ENCODE results near the gene ADCY4. TPM values are rescaled to one million over a fixed set of nuclear protein-coding genes. Genes with fewer than 3 reads are reported as not detected.

ADCY4 gene
- total RNA-seq, 1 donor, result 1.2 TPM

DNA sequence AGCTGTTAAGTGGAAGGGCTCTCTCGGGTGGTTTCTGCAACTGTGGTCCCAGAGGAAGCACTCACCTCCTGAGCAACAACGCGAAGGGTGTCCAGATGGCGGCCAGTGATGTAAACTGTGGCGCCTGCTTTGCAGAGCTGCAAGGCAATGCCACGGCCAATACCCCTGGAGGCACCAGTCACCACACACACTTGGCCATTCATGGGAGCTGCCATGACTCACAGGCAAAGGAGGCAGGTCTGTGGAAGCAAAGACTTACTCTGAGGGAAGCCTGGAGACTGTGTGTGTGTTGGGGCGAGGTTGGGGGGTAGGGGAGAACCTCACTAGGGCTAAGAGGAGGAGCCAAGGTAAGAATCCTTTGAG, 36.0 kb downstream of the ADCY4 start:
- peak; percentile 55 for DNase-seq (ENCODE audit: low read depth)
- H3K4me3 ChIP-seq (ENCODE audit: low read depth, low read length), result peak overlapping the region; percentile 99
- TF ChIP-seq, protein P1, sequence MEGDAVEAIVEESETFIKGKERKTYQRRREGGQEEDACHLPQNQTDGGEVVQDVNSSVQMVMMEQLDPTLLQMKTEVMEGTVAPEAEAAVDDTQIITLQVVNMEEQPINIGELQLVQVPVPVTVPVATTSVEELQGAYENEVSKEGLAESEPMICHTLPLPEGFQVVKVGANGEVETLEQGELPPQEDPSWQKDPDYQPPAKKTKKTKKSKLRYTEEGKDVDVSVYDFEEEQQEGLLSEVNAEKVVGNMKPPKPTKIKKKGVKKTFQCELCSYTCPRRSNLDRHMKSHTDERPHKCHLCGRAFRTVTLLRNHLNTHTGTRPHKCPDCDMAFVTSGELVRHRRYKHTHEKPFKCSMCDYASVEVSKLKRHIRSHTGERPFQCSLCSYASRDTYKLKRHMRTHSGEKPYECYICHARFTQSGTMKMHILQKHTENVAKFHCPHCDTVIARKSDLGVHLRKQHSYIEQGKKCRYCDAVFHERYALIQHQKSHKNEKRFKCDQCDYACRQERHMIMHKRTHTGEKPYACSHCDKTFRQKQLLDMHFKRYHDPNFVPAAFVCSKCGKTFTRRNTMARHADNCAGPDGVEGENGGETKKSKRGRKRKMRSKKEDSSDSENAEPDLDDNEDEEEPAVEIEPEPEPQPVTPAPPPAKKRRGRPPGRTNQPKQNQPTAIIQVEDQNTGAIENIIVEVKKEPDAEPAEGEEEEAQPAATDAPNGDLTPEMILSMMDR (IDR thresholded peaks at IDR 0.05; ENCODE audit: insufficient read depth, low read length), result no peak

DNA sequence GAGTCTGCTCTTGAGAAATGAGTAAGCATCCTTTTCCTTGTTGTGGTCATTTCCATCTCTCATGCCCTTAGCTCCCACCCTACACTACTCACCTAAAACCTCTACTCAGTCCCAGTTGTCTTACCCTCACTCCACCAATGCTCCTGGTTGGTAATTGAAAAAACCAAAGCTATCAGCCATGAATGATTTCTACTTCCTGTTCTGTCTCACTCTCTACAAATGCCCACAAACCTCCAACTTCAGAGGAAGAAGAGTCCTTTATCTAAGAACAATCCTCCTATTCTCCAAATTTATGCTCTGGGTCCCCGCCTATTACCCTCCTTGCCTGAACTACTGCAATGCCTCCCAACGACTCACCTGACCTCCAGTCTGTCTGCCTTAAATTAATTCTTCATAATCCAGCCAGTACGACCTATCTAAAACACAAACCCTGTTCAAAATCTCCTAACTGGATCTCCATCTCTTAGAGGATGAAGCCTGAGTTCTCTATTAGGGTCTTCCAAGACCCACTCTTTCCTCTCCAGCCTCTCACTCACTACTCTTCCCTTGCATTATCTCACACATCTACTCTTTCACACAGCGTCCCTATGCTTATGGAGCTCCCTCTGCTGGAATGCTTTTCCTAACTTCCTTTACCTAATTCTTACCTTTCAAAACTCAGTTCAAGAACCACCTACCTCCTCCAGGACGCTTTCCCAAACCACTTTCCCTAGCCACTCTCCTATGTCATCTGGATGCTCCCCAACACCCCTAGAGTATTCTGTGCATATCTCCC, 37.5 kb downstream of the ADCY4 start:
- no peak overlapping the region for H3K4me3 ChIP-seq (ENCODE audit: low read depth, low read length)
- TF ChIP-seq, protein P1 (IDR thresholded peaks at IDR 0.05; ENCODE audit: insufficient read depth, low read length), result peak; percentile 41
- DNase-seq (ENCODE audit: low read depth), result peak; percentile 27

DNA sequence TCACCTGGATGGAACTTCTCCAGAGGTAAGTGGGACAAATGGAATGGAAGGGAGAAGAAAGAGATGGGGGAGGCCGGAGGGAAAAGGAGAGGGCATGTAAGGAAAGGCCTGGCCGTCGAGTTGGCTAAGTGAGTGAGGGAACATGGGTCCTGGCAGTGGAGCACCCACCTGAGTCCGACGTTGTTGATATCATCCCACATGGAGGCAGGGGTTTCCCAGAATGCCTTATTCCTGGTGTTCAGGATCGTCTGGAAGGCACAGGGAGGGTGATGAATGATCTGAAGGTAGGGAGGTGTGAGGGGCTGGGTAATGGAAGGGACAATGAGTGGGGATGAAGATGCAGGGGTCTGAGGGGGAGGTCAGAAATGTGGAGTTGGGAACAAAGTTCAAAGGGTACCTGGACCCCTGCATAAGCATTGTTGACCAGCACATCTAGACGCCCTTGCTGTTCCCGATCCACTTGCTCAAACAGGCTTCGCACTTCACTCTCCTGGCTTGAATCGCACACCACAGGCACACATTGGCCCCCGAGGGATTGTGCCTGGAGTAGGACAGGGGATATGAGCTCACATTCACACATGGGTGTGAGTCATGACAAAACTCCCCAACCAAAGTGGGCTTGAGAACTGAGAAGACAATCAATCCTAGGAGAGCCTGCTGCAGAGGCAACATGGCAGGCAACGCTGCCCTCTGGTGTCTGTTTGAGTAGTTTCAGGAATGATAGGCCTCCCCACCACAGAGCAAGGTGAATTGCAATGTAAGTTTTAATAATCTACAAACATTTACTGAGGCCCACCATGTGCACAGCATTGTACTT, 38.3 kb downstream of the ADCY4 start:
- TF ChIP-seq, protein P1 (IDR thresholded peaks at IDR 0.05; ENCODE audit: insufficient read depth, low read length), result peak; percentile 75
- DNase-seq (ENCODE audit: low read depth), result peak; percentile 93
- no peak overlapping the region for H3K4me3 ChIP-seq (ENCODE audit: low read depth, low read length)

DNA sequence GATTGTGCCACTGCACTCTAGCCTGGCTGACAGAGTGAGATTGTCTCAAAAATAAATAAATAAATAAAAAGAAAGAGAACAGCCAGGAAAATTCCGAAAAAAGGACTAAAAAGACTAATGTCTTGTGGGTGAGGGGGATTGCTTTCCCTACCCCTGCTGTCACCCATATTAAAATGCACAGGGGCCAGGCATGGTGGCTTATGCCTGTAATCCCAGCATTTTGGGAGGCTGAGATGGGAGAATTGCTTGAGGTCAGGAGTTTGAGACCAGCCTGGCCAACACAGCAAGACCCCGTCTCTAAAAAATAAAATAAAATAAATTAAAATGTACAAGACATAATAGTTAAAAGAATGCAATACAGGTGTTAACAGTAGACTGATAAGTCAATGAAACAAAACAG, 41.3 kb downstream of the ADCY4 start:
- TF ChIP-seq, protein P1 (IDR thresholded peaks at IDR 0.05; ENCODE audit: insufficient read depth, low read length), result no peak
- H3K4me3 ChIP-seq (ENCODE audit: low read depth, low read length), result no peak overlapping the region
- no peak for DNase-seq (ENCODE audit: low read depth)

DNA sequence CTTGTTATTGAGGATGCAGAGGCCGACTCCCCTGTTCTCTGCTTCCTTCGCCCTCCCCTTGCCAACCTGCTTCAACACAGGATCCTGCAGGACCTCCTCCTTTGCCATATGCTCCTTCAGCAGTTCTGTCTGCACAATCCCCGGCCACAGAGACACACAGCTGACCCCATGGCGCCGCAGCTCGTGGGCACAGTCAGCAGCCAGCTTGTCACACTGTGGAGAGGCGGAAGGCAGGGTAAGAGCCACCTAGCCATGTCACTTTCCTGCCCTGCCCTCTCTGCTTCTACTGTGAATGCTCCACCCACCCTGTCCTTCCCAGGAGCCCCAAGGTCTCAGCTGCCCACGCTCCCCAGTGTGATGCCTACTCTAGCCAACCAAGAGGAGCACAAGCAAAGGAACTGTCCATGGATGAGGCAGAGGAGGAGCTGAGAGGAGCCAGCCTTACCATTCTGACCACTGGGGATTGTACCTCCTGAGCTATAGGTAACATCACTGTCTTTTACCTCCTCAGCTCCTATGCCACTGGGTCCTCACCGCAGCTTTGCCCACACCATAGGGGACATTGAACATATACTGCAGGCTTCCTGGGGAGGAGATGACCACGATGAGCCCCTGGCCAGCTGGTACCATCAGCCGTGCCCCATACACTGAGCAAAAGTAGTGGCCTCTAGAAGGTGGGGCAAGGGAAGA, 42.6 kb downstream of the ADCY4 start:
- TF ChIP-seq, protein P1 (IDR thresholded peaks at IDR 0.05; ENCODE audit: insufficient read depth, low read length), result no peak
- no peak for DNase-seq (ENCODE audit: low read depth)
- no peak overlapping the region for H3K4me3 ChIP-seq (ENCODE audit: low read depth, low read length)

DNA sequence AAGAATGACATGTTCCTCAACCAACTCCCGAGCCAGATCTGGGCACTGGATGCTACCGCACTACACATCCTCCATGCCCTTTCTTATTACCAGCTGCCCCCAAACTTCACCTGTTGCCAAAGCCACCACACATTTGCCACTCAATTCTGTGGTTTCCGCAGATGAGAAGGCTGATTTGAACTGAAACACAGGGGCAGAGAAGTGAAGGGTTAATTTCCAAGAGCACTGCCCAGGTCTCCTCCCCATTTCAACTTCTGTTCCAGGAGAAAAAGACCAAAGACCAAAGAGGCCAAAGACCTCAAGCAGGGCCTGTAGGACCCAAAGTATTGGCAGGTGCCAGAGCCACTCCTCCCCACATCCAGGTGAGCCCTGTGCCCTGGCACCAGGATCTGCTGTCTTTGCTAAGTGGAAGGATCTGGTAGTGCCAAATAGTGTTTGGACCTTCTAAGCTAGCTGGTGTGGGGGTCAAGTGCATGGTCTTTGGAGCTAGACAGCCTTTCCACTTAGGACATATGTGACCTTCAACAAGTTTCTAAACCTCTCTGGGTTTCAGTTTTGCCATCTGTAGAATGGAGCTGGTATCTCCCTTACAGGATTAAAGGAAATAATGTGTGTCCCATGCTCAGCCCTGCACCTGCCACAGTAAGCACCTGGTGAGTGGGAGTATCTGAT, 43.3 kb downstream of the ADCY4 start:
- H3K4me3 ChIP-seq (ENCODE audit: low read depth, low read length), result no peak overlapping the region
- DNase-seq (ENCODE audit: low read depth), result no peak
- TF ChIP-seq, protein P1 (IDR thresholded peaks at IDR 0.05; ENCODE audit: insufficient read depth, low read length), result no peak
